ENCODE results near the gene CALHM6.
A peak's percentile ranks its signal among the peaks of the same experiment; 100 is the strongest.

Gene CALHM6

DNA sequence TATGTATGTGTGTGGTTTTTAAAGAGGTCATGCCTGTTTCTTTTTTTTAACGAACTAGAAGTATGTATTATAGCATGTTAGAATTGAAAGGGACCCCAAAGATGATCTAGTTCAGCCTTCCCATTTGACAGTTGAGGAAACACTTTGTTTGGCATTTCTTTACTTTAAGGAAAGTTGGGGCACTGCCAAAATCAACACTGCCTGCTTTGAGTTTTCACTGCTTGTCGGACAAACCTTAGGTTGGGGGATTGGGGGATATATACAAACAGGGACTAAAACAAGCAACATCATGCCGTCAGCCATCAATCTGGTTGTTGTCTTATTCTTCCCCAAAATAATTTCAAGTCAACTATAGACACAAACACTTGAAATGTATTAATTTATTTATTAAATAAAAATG lies 14.1 kb upstream of the CALHM6 start:
- no peak for DNase-seq

DNA sequence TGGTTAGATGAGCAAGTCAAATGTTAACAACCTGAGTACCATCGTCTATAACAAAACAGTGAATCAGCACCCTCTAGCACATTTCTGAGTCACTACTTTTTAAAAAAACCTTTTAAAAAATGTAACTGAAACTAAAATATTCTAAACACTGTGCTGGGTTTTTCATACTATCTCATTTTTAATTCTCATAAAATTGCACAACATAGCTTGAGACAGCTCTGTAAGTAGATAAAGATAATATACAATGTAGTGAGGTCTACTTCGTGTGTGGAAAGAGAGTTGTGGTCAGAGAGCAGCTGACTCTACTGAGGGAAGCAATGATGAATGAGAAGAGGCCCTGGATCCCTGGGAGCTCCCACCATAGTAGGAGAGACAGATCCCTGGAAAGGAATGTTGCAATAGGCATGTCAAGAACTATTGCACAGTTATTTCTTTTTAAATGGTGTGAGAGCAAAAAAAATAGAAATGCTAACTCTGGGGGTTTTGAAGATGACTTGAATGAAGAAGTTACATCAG lies 13.6 kb upstream of the CALHM6 start:
- peak; percentile 96 for DNase-seq

DNA sequence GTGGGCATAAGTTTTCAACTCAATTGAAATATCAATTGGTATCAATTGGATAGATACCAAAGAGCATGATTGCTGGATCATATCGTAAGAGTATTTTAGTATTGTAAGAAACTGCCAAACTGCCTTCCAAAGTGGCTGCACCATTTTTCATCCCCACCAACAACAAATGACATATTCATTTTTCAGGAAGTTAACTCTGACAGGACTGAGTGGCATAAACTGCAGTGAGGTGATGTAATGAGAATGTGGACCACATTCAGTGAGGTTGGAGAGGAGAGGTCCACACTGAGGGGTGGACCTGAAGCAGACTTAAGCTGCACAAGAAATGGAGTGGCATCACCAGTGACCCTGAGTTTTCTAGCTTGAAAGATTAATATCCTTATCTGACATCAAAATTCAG lies 11.6 kb upstream of the CALHM6 start:
- DNase-seq: peak; percentile 46

DNA sequence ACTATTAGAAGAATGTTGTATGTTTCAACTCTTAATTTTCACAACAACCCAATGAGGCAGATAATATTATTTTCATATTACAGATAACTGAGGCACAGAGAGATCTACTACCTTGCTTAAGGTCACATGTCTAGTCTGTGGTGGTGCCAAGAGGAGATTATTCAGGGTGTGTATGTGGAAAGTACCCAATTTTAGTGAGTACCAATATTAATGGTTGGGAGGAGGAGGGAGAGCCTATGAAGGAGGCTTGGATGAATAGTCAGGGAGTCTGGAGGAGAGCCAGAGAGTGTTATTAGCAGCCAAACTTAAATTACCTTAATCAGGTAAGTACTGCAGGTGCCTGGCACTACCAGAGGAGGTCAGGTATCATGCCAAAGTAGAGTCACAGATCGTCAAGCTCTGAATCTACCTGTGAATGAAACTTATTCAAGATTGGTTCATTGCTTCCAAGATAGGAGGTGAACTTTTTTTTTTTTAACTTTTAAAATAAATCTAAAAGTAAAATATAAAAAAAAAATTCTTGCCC lies 10.9 kb upstream of the CALHM6 start:
- DNase-seq: no peak

DNA sequence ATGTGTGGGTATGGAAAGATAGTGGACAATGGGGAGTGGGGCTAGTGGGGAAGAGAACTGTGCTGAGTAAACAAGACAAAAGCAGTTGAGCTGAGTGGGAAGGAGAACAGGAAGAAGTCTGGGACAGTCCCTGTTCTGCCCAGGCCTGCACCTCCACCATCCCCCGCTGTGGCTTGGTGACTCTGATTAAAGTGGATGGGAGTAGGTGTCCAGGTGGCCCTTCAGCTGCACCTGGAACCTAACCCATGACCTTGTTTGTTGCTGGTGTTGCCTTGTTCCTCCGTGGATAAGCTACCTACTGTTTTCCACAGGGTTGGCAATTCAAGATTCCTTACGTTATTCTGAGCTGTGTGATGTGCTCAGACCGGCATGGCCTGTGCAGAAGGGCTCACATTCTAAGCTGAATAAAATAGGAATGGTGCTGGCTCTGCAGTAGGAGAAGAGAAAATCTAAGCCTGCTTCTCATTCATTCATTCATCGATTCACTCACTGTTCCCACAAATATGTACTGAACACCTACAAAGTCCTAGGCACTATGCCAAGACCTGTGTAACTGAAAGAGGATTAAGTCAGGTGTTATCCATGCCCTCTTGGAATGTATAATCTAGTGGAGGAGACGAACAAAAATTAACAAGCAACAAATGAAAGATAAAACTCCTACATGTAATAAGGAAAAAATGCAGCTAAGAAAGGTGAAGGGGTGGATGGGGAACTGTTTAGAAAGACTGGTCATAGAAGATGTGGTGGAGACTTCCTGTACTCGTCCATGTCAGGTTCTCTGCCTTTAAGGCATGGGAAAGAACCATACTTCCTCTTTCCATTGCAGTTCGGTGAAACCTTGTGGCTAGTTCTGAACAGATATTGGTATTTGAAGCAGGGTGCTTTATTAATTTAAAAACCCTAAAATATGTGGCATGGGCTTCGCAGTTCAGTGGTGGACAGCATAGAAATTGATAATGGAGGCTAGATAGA lies 10.1 kb upstream of the CALHM6 start:
- peak; percentile 77 for DNase-seq

DNA sequence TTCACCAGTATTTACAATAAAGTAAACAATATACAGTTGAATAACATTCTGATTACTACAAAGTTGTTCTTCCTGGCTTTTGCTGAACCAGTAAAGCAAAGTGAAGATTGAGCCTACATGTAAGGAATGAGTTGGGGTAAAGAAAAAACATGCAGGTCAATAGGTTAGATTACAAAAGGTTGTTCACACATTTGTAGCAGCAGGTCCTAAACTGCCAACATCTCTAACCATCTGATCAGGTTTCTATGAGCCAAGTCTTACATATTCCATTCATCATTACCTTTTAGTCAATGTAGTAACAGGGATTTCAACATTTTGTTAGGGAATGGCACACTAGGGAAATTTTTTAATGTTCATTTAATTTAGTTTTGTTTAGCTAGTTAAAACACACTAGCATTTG lies 9.3 kb upstream of the CALHM6 start:
- no peak for DNase-seq

DNA sequence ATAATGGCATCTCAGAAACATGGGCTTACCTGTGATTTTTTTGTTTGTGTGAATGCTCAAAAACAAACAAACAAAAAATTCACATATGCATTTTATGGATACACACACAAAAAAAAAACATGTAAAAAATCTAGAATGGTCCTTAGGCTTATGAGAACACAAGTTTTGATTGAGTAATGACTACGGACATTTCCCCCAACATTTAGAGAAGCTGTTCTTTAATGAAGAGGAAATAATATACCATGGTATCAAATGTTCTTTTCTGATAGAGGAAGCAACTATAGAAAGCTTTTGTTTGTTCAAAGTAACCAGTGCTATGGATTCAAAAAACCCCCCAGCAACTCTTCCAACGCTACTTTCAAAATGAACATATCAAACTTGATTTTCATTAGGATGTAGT lies 8.6 kb upstream of the CALHM6 start:
- peak; percentile 56 for DNase-seq

DNA sequence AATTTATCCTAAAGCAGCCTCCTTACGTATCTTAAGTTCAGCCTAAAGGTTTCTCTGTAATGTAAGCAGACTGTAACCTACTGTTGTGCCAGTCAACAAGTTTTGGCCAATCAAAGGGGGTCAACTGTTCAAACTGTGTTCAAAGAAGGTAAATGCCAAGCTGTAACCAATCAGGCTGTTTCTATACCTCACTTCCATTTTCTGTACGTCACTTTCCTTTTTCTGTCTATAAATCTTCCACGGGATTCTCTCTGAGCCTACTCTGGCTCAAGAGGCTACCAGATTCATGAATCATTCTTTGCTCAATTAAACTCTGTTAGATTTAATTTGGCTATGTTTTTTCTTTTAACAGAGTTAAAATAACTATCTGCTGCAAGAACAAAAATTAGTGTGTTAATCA lies 5.1 kb upstream of the CALHM6 start:
- no peak for DNase-seq

DNA sequence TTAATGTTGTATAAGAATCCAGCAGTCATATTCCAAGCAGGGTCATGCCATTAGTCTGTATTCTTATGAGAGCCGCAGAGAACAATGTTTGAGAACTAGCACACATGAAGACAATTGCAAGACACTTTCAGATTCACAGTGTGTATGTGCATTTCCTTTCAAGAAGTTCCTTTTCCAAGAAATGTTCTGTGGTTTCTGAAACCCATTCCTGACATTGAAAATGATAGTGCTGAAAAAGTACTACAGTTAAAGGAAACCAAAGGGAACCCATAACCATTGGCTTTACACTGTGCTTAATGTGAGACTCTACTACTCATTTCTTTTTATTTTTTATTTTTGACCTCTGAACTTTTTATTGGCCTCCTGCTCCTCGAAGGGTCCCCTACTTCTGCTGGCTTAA lies 4.2 kb upstream of the CALHM6 start:
- peak; percentile 83 for DNase-seq

DNA sequence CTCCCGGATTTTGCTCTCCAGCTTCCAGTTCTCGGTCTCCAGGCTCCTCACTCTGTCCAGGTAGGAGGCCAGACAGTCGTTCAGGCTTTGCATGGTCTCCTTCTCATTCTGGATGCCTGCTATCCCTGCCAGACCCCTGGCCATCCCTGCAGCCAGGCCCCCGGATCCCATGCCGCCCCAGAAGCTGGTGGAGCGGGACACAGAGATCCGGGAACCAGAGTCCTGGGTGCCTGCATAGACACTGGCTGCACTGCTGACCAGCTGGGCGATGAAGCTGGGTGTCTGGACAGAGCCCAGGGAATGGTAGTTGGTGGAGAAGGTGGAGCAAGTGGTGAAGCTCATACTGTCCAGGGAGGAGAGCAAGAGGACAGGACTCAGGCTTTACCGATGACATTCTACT lies 2.9 kb upstream of the CALHM6 start:
- no peak for DNase-seq

DNA sequence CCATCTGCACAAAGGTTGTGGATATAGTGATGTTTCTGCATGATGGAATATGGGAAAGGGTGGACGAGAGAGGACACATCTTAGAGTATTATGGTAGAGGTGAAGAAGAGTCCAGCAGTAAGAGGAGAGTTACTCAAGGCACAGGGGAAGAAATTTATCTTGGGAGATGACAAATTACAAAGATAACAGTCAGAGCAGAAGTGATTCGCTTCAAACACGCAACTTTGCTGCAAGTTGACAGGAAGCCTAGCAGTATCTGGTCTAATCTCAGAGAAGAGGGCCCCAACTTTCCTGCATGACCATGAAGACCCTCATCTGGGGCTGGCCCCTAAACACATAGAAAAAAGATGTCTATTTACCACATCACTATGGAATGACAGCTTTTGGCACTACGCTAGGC lies 1.2 kb upstream of the CALHM6 start:
- no peak for DNase-seq

DNA sequence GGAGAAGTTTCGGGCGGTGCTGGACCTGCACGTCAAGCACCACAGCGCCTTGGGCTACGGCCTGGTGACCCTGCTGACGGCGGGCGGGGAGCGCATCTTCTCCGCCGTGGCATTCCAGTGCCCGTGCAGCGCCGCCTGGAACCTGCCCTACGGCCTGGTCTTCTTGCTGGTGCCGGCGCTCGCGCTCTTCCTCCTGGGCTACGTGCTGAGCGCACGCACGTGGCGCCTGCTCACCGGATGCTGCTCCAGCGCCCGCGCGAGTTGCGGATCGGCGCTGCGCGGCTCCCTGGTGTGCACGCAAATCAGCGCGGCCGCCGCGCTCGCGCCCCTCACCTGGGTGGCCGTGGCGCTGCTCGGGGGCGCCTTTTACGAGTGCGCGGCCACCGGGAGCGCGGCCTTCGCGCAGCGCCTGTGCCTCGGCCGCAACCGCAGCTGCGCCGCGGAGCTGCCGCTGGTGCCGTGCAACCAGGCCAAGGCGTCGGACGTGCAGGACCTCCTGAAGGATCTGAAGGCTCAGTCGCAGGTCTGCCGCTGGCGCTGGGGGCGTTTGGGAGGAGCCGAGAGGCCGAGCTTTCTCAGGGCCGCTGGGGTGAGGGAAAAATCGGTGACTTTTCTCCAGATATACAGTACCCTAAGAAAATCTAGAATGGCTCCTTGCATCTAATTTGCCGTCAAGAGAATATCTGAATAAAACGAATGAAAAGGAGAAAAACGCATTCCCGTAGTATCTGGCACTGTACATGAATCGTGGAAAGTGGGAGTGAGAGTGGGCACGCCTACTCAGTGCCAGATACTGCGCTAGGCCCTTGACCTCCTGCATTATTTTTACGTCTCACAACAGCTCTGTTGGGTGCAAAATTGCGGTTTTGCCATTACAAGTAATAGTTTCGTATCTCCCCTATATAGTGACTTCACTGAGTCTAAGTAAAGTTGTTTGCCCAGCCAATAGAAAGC lies 1.0 kb downstream of the CALHM6 start:
- DNase-seq: peak; percentile 56

DNA sequence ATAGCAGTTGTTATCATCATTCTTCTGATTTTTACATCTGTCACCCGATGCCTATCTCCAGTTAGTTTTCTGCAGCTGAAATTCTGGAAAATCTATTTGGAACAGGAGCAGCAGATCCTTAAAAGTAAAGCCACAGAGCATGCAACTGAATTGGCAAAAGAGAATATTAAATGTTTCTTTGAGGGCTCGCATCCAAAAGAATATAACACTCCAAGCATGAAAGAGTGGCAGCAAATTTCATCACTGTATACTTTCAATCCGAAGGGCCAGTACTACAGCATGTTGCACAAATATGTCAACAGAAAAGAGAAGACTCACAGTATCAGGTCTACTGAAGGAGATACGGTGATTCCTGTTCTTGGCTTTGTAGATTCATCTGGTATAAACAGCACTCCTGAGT lies 2.1 kb downstream of the CALHM6 start:
- DNase-seq: peak; percentile 50

DNA sequence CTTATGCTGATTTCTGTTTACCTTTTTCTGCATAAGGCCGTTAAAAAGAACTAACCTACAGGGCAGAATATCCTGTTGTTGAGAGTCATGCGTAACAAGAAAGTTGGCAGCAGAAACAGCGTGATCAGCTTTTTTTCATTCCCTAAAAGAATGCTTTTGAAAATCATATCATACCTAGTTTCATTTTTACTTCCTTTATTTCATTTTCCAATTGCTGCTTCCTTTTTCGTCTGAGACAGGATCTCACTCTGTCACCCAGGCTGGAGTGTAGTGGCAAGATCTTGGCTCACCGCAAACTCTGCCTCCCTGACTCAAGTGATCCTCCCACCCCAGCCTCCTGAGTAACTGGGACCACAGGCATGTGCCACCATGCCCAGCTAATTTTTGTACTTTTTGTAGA lies 4.1 kb downstream of the CALHM6 start:
- peak; percentile 95 for DNase-seq

DNA sequence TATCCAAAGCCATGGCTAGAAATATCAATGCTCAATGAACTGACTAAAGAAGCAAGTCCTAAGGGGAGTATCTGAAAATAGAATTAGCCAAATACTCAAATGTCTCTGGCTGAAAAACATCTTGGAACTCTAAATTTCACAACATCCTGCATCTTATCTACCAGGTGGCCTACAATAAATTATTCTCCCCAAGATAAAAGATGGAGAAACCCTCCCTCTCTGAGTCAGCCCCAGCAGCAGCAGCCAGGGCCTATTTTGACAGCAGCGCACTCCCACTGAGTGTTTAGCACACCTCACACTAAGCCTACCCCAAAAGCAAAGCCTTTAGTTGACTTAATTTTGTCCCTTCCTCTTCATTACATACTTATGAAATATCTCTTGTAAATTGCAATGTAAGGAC lies 5.9 kb downstream of the CALHM6 start:
- no peak for DNase-seq

DNA sequence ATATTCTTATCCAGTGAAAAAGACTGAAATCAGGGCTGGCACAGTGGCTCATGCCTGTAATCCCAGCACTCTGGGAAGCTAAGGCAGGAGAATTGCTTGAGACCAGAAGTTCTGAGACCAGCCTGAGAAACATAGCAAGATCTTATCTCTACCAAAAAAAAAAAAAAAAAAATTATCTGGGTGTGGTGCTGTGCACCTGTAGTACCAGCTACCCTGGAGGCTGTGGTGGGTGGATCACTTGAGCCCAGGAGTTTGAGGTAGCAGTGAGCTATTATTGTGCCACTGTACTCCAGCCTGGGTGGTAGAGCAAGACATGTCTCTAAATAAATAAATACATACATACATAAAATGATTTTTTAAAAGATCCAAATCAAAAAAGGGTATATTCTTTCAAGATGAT lies 6.3 kb downstream of the CALHM6 start:
- DNase-seq: no peak

DNA sequence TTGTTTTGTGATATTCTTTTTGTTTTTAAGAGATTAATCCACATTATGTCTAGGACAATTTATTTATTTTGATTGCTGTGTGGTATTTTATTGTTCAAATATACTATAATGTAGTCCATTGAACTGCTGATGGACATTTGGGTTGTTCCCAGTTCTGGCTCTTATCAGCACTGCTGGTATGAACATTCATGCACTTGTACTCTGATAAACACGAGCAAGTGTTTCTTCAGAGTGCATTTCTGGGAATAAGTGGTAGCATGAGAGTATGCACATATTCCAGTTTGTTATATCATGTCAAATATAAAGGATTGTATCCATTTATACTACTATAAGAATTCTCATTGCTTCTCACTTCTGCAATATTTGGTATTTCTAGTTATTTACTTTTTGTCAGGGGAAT lies 7.1 kb downstream of the CALHM6 start:
- no peak for DNase-seq

DNA sequence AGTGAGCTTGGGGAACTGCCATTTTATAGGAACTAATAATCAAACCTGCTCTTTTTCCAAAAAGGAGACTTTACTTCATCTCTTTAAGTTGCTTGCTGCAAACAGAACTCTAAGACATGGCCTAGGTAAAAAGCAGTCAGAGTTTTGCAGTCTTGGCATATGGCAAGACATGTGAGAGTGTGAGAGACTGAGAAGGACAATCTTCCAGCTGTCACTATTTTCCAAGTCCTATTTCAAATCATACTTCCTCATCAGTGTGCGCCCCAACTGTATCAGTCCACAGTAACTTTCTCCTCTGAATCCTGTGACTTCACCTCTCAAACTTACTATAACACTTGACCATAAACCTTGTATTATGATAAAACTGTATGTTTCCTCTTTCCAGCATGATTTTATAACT lies 10.4 kb downstream of the CALHM6 start:
- DNase-seq: no peak

DNA sequence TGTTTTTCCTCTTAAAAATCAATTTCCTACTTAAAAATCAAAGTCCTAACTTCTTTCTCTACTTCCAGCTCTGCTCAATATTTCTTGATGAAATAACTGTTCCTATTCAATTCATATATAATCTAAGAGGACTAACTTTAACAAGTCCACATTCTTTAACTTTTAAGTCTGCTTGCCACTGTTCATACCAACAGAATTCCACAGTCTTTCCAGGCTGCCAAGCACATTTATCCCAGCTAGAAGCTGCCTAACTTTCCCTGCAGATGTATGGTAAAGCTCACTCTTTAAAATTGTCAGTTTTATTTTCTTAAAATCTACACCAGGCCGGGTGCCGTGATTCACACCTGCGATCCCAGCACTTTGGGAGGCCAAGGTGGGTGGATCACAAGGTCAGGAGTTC lies 11.5 kb downstream of the CALHM6 start:
- DNase-seq: no peak

DNA sequence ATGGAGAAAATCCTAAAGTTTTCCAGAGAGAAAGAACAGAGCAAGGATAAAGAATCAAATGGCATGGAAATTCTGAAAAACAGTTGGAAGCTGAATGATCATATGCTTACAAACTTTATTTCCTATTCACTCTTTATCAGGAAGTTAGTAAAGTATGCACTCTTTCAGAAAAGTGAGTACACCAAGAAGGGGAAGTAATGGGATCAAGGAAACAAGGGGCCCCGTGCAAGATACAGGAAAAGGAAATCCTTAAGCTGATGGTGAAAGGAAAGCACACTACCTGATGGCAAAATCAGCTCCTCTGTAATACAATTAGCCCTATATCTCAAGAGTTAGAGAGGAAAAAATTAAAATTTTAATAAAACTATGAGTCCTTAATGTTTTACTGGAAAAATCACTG lies 14.0 kb downstream of the CALHM6 start:
- peak; percentile 53 for DNase-seq

DNA sequence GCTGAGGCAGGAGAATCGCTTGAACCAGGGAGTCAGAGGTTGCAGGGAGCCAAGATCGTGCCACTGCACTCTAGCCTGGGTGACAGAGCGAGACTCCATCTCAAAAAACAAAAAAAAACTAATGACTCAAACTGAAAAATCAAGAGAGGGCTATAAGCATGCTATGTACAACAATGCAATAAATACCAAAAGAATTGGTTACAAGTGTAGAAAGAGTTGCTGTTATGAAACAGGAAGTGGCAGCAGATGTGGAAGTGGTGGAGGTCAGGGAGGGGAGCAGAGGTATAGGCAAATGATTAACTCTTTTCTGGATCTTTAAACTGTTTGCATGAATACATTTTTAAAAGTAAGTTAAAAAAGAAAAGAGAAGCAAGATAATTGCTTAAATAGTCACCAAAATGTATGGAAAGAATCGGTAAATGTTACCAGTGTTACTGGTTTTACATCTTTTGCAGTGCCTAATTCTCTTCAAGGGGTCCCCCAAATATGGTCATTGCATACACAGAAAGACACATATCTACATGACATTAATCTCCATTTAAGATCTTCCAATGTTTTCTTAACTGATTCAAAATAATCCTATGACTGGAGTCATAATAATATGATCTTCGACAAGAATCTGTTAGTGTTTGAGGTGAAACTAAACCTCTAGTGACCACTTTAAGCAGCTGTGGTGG lies 15.0 kb downstream of the CALHM6 start:
- peak; percentile 81 for DNase-seq

DNA sequence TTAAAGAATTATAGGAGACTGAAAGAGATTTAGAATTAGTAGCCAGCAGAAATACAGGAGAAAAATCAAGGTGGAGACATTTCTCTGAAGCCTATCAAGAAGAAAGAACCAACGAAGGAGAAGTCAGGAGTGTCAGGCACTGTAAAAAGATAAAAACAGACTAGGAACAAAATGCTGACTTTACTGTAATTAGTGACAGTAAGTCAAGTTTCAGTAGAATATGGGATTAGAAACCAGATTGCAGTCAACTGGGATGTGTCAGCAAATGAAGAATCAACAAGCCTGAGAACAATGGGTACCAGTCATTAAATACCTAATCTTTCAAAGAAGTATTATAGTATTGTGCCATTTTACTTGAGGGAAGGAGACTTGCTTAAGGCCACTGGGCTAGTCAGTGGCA lies 21.6 kb downstream of the CALHM6 start:
- no peak for DNase-seq

DNA sequence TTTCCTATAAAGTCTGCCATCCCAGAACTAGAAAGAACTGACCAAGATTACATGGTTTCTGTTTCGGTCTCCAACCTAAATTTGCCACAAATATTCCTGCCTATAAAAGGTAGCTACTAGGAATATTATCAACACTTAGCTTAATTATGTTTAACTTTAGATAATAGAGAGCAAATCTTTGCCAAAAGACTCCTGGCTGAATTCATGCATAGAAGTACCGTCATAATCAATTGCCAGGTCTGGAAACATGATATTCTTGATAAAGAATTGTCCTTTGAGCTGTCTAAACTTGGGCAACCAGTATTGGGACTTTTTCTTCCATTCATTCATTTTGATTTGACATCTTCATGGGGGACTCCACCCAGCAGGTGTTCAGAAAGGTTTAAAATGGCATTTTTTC lies 22.4 kb downstream of the CALHM6 start:
- DNase-seq: no peak

All from inflammatory macrophage treated with lipopolysaccharide for 4 hours (primary cell).